ENCODE measurements around the gene C1orf105. TPM values are rescaled to one million over a fixed set of nuclear protein-coding genes. Genes with fewer than 3 reads are reported as not detected.
"Not testable (repeated sequence)": the region's sequence is repeated elsewhere in the genome, so short reads cannot be mapped to it uniquely, and the experiment has no call there.

Gene C1orf105
- total and polyA plus RNA-seq, 2 experiments from 2014 or later, result not detected

GRCh38 chr1:172437183-172437582 lies 16.7 kb downstream of the C1orf105 start:
- not testable (repeated sequence) for H3F3A ChIP-seq (replicated peaks; ENCODE audit: low read depth); H4K20me1 ChIP-seq (replicated peaks; ENCODE audit: insufficient read depth); H3K27ac Mint-ChIP-seq; H3K79me2 ChIP-seq (replicated peaks; ENCODE audit: insufficient read depth); H3K36me3 ChIP-seq (ENCODE audit: insufficient read depth); H3K27me3 ChIP-seq (ENCODE audit: insufficient read depth); H3K36me3 Mint-ChIP-seq (ENCODE audit: low read depth); H3K27ac ChIP-seq (ENCODE audit: low read depth); H3K4me2 ChIP-seq; H2AFZ ChIP-seq; H3K9me3 Mint-ChIP-seq; DNase-seq (ENCODE audit: low spot score); H3K9me2 ChIP-seq (ENCODE audit: insufficient read depth); H3K27me3 Mint-ChIP-seq (ENCODE audit: insufficient read depth, low read depth, poor library complexity); ATAC-seq; H3K4me1 Mint-ChIP-seq; H3K4me3 ChIP-seq; H3K4me3 Mint-ChIP-seq; H3K4me1 ChIP-seq (ENCODE audit: insufficient read depth)

DNA sequence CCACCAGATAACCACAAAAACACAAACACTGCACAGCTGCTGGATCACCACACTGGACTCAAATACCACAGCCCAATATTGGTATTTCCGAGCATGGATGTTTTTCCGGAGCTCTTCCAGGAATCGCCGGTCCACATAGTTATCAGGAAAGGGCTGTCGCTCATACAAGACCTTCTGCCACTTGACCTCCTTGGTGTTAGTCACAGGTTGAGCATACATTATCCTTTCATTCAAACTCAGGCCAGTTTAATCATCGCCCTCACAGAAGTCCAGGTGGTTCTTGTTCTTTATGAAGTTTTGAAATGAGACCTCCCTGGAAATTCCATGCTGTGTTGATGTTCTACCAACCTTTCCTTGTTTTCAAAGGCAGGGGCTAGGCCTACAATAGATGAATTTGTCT lies 21.9 kb downstream of the C1orf105 start:
- H3K27me3 Mint-ChIP-seq (ENCODE audit: insufficient read depth, low read depth, poor library complexity), result peaks cover 5% of the 10 kb centered on the region
- peaks cover 17% of the 10 kb centered on the region for H3K79me2 ChIP-seq (replicated peaks; ENCODE audit: insufficient read depth)
- H3K4me3 Mint-ChIP-seq, result peak overlapping the region; percentile 32
- peaks cover 5% of the 10 kb centered on the region; the same call in 2 of the 3 replicates for H3K4me1 Mint-ChIP-seq
- no peak for DNase-seq (ENCODE audit: low spot score)
- peaks cover 6% of the 10 kb centered on the region; the same call in 1 of the 2 replicates for H3K4me1 ChIP-seq (ENCODE audit: insufficient read depth)
- H3K4me3 ChIP-seq, result no peak overlapping the region
- H3K4me2 ChIP-seq, result no peak overlapping the region
- no peak overlapping the region for H3K27ac ChIP-seq (ENCODE audit: low read depth)
- no peaks in the 10 kb centered on the region for H3K36me3 ChIP-seq (ENCODE audit: insufficient read depth)
- no peak overlapping the region for H3K27ac Mint-ChIP-seq
- no peak for ATAC-seq
- no peaks in the 10 kb centered on the region for H3K9me3 Mint-ChIP-seq
- H3K9me2 ChIP-seq (ENCODE audit: insufficient read depth), result no peaks in the 10 kb centered on the region
- peaks cover 13% of the 10 kb centered on the region for H3K36me3 Mint-ChIP-seq (ENCODE audit: low read depth)
- H3F3A ChIP-seq (replicated peaks; ENCODE audit: low read depth), result no peaks in the 10 kb centered on the region
- no peaks in the 10 kb centered on the region for H3K27me3 ChIP-seq (ENCODE audit: insufficient read depth)
- no peak overlapping the region for H2AFZ ChIP-seq
- H4K20me1 ChIP-seq (replicated peaks; ENCODE audit: insufficient read depth), result no peaks in the 10 kb centered on the region
- no peak for TF ChIP-seq JUNB (IDR thresholded peaks at IDR 0.05; ENCODE audit: unreplicated experiment)
- no peak for TF ChIP-seq ETS1 (IDR thresholded peaks at IDR 0.05)
- TF ChIP-seq STAT1 (IDR thresholded peaks at IDR 0.05; ENCODE audit: unreplicated experiment), result no peak
- TF ChIP-seq ZNF462 (CRISPR knock-in tag; IDR thresholded peaks at IDR 0.05), result no peak
- TF ChIP-seq, protein P1, sequence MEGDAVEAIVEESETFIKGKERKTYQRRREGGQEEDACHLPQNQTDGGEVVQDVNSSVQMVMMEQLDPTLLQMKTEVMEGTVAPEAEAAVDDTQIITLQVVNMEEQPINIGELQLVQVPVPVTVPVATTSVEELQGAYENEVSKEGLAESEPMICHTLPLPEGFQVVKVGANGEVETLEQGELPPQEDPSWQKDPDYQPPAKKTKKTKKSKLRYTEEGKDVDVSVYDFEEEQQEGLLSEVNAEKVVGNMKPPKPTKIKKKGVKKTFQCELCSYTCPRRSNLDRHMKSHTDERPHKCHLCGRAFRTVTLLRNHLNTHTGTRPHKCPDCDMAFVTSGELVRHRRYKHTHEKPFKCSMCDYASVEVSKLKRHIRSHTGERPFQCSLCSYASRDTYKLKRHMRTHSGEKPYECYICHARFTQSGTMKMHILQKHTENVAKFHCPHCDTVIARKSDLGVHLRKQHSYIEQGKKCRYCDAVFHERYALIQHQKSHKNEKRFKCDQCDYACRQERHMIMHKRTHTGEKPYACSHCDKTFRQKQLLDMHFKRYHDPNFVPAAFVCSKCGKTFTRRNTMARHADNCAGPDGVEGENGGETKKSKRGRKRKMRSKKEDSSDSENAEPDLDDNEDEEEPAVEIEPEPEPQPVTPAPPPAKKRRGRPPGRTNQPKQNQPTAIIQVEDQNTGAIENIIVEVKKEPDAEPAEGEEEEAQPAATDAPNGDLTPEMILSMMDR (conservative IDR thresholded peaks at IDR 0.05; ENCODE audit: low read depth in 2 of 2), result no peak
- TF ChIP-seq, protein P2, sequence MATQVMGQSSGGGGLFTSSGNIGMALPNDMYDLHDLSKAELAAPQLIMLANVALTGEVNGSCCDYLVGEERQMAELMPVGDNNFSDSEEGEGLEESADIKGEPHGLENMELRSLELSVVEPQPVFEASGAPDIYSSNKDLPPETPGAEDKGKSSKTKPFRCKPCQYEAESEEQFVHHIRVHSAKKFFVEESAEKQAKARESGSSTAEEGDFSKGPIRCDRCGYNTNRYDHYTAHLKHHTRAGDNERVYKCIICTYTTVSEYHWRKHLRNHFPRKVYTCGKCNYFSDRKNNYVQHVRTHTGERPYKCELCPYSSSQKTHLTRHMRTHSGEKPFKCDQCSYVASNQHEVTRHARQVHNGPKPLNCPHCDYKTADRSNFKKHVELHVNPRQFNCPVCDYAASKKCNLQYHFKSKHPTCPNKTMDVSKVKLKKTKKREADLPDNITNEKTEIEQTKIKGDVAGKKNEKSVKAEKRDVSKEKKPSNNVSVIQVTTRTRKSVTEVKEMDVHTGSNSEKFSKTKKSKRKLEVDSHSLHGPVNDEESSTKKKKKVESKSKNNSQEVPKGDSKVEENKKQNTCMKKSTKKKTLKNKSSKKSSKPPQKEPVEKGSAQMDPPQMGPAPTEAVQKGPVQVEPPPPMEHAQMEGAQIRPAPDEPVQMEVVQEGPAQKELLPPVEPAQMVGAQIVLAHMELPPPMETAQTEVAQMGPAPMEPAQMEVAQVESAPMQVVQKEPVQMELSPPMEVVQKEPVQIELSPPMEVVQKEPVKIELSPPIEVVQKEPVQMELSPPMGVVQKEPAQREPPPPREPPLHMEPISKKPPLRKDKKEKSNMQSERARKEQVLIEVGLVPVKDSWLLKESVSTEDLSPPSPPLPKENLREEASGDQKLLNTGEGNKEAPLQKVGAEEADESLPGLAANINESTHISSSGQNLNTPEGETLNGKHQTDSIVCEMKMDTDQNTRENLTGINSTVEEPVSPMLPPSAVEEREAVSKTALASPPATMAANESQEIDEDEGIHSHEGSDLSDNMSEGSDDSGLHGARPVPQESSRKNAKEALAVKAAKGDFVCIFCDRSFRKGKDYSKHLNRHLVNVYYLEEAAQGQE (IDR thresholded peaks at IDR 0.05; ENCODE audit: unreplicated experiment), result no peak
- no peak for TF ChIP-seq POLR2AphosphoS5 (IDR thresholded peaks at IDR 0.05; ENCODE audit: low read depth)
- no peak for TF ChIP-seq ZNF331 (CRISPR knock-in tag; IDR thresholded peaks at IDR 0.05; ENCODE audit: low read depth)
- no peak for TF ChIP-seq CREB1 (CRISPR knock-in tag; IDR thresholded peaks at IDR 0.05; ENCODE audit: low read depth)
- no peak for TF ChIP-seq EZH2 (IDR thresholded peaks at IDR 0.05; ENCODE audit: low read depth, unreplicated experiment)
